ENCODE measurements around the gene NBPF11.
"Not testable (repeated sequence)": the region's sequence is repeated elsewhere in the genome, so short reads cannot be mapped to it uniquely, and the experiment has no call there.

NBPF11 gene

GRCh38 chr1:148150014-148150413 lies 2.1 kb downstream of the NBPF11 start:
- not testable (repeated sequence) for DNase-seq (ENCODE audit: low read depth in 2 of 3, low spot score in 2 of 3)

GRCh38 chr1:148149050-148149815 lies 2.8 kb downstream of the NBPF11 start:
- not testable (repeated sequence) for DNase-seq (ENCODE audit: low read depth in 2 of 3, low spot score in 2 of 3)

GRCh38 chr1:148147052-148147838 lies 4.8 kb downstream of the NBPF11 start:
- DNase-seq (ENCODE audit: low read depth in 2 of 3, low spot score in 2 of 3): not testable (repeated sequence)

GRCh38 chr1:148146191-148146997 lies 5.7 kb downstream of the NBPF11 start:
- DNase-seq (ENCODE audit: low read depth in 2 of 3, low spot score in 2 of 3): not testable (repeated sequence)

GRCh38 chr1:148143223-148143622 lies 8.9 kb downstream of the NBPF11 start:
- DNase-seq (ENCODE audit: low read depth in 2 of 3, low spot score in 2 of 3): not testable (repeated sequence)

GRCh38 chr1:148141936-148142335 lies 10.1 kb downstream of the NBPF11 start:
- not testable (repeated sequence) for DNase-seq (ENCODE audit: low read depth in 2 of 3, low spot score in 2 of 3)

- DNase-seq (ENCODE audit: low read depth in 2 of 3, low spot score in 2 of 3): not testable (repeated sequence)
These were observed 13.5 kb downstream of the NBPF11 start for GRCh38 chr1:148138606-148139005.

- DNase-seq (ENCODE audit: low read depth in 2 of 3, low spot score in 2 of 3): not testable (repeated sequence)
These were observed 29.7 kb downstream of the NBPF11 start for GRCh38 chr1:148122341-148122740.

- DNase-seq (ENCODE audit: low read depth in 2 of 3, low spot score in 2 of 3): not testable (repeated sequence)
These were observed 31.7 kb downstream of the NBPF11 start for GRCh38 chr1:148120395-148120794.

GRCh38 chr1:148095732-148096131 lies 56.3 kb downstream of the NBPF11 start:
- DNase-seq (ENCODE audit: low read depth in 2 of 3, low spot score in 2 of 3): not testable (repeated sequence)

- not testable (repeated sequence) for DNase-seq (ENCODE audit: low read depth in 2 of 3, low spot score in 2 of 3)
These were observed 65.9 kb downstream of the NBPF11 start for GRCh38 chr1:148086196-148086595.

GRCh38 chr1:148081205-148081604 lies 70.9 kb downstream of the NBPF11 start:
- DNase-seq (ENCODE audit: low read depth in 2 of 3, low spot score in 2 of 3): not testable (repeated sequence)

- DNase-seq (ENCODE audit: low read depth in 2 of 3, low spot score in 2 of 3): not testable (repeated sequence)
These were observed 73.2 kb downstream of the NBPF11 start for GRCh38 chr1:148078632-148079519.

GRCh38 chr1:148078090-148078489 lies 74.0 kb downstream of the NBPF11 start:
- not testable (repeated sequence) for DNase-seq (ENCODE audit: low read depth in 2 of 3, low spot score in 2 of 3)

GRCh38 chr1:148077458-148077857 lies 74.6 kb downstream of the NBPF11 start:
- not testable (repeated sequence) for DNase-seq (ENCODE audit: low read depth in 2 of 3, low spot score in 2 of 3)

GRCh38 chr1:148073392-148073791 lies 78.7 kb downstream of the NBPF11 start:
- DNase-seq (ENCODE audit: low read depth in 2 of 3, low spot score in 2 of 3): not testable (repeated sequence)

GRCh38 chr1:148068606-148069005 lies 83.5 kb downstream of the NBPF11 start:
- DNase-seq (ENCODE audit: low read depth in 2 of 3, low spot score in 2 of 3): not testable (repeated sequence)

GRCh38 chr1:148068201-148068600 lies 83.9 kb downstream of the NBPF11 start:
- not testable (repeated sequence) for DNase-seq (ENCODE audit: low read depth in 2 of 3, low spot score in 2 of 3)

- not testable (repeated sequence) for DNase-seq (ENCODE audit: low read depth in 2 of 3, low spot score in 2 of 3)
These were observed 91.8 kb downstream of the NBPF11 start for GRCh38 chr1:148060294-148060701.

- not testable (repeated sequence) for DNase-seq (ENCODE audit: low read depth in 2 of 3, low spot score in 2 of 3)
These were observed 94.7 kb downstream of the NBPF11 start for GRCh38 chr1:148057384-148057783.

Data from activated CD8-positive, alpha-beta memory T cell treated with anti-CD3 and anti-CD28 coated beads for 48 hours (primary cell).